ENCODE measurements around the gene CELF4. TPM values are rescaled to one million over a fixed set of nuclear protein-coding genes. Genes with fewer than 3 reads are reported as not detected.

Gene CELF4
- polyA plus RNA-seq, 1 donor (not counting 4 experiments of a cell fraction or from before 2014, with no cell fraction given) = not detected

DNA sequence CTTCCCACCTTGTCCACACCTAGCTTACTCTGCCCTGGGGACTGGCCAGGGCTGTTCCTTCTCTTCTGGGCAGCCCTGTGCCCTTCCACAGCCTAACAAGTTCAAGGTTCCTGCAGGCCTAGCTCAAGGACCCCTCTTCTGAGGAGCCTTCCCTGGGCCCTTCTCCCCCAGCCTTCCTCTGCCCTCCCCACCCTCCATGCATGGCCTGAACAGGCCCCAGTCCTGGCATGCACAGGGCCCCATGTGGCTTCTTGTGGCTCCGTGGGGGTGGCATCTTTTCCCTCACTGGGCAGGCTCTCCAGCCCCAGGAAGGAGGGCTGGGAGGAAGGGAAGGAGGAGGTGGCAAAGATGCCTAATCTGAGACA, 162.9 kb downstream of the CELF4 start:
- no peak overlapping the region for H3K9ac ChIP-seq (ENCODE audit: control insufficient read depth, extremely low read depth, insufficient read depth, low read length)
- no peak for FAIRE-seq
- dilution Hi-C loops (cut with MboI; ENCODE audit: extremely low pct_ligation_motif_present, low sequenced_read_pairs) = no loop called here

DNA sequence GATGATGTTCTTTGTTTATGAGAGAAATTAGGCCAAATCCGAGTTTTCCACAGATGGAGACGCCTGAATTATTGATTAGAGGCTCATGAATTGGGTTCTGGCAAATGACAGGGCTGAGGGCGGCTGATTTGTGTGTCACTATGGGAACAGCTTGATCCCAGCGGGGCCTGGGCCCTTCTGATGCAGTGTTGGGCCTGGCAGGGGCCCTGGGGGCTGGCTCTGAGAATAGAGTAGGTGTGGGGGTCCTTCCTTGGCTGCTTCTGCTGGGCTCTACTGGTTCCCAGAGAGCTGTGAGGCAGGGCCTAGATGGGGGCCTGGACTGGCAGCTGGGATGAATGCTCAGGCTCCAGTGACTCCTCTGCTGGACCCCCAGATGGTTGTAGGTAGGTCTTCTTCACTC, 164.8 kb downstream of the CELF4 start:
- H3K27me3 ChIP-seq (ENCODE audit: control insufficient read depth, extremely low read depth, insufficient read depth, low read length) = no peaks in the 10 kb centered on the region
- no peak overlapping the region for H3K4me2 ChIP-seq (ENCODE audit: control insufficient read depth, extremely low read depth, insufficient read depth, low read depth, low read length)
- H3K36me3 ChIP-seq (ENCODE audit: control insufficient read depth in 2 of 2, extremely low read depth in 1 of 2, insufficient read depth in 2 of 2, low read length in 2 of 2) = no peaks in the 10 kb centered on the region
- no peak for TF ChIP-seq EZH2 (IDR thresholded peaks at IDR 0.05; ENCODE audit: low read length)
- TF ChIP-seq, protein P1, sequence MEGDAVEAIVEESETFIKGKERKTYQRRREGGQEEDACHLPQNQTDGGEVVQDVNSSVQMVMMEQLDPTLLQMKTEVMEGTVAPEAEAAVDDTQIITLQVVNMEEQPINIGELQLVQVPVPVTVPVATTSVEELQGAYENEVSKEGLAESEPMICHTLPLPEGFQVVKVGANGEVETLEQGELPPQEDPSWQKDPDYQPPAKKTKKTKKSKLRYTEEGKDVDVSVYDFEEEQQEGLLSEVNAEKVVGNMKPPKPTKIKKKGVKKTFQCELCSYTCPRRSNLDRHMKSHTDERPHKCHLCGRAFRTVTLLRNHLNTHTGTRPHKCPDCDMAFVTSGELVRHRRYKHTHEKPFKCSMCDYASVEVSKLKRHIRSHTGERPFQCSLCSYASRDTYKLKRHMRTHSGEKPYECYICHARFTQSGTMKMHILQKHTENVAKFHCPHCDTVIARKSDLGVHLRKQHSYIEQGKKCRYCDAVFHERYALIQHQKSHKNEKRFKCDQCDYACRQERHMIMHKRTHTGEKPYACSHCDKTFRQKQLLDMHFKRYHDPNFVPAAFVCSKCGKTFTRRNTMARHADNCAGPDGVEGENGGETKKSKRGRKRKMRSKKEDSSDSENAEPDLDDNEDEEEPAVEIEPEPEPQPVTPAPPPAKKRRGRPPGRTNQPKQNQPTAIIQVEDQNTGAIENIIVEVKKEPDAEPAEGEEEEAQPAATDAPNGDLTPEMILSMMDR (optimal IDR thresholded peaks at IDR 0.05 in 1 of 3, IDR thresholded peaks at IDR 0.05 in 1 of 3, conservative IDR thresholded peaks at IDR 0.05 in 1 of 3; ENCODE audit: extremely low read depth in 1 of 3, insufficient read depth in 2 of 3, low read length in 3 of 3) = no peak
- H3K27ac ChIP-seq (ENCODE audit: control insufficient read depth, insufficient read depth, low read length) = no peak overlapping the region
- no peaks in the 10 kb centered on the region for H4K20me1 ChIP-seq (ENCODE audit: control insufficient read depth, extremely low read depth, insufficient read depth, low read length)
- no peaks in the 10 kb centered on the region for H3K9me1 ChIP-seq (ENCODE audit: control insufficient read depth, extremely low read depth, insufficient read depth, low read length)
- dilution Hi-C loops (cut with MboI; ENCODE audit: extremely low pct_ligation_motif_present, low sequenced_read_pairs) = no loop called here
- H3K4me3 ChIP-seq (ENCODE audit: control insufficient read depth in 2 of 3, extremely low read depth in 1 of 3, insufficient read depth in 2 of 3, low read depth in 1 of 3, low read length in 3 of 3) = no peak overlapping the region
- H2AFZ ChIP-seq (ENCODE audit: control insufficient read depth, low read length) = no peak overlapping the region
- DNase-seq (ENCODE audit: low read depth, low spot score) (no peak), FAIRE-seq (no peak)
- H3K4me1 ChIP-seq (ENCODE audit: control insufficient read depth, extremely low read depth, insufficient read depth, low read length) = peaks cover 10% of the 10 kb centered on the region
- no peaks in the 10 kb centered on the region for H3K9me3 ChIP-seq (ENCODE audit: control insufficient read depth, low read depth, low read length)
- H3K79me2 ChIP-seq (ENCODE audit: control insufficient read depth, insufficient read depth, low read length) = no peaks in the 10 kb centered on the region
- no peak overlapping the region for H3K9ac ChIP-seq (ENCODE audit: control insufficient read depth, extremely low read depth, insufficient read depth, low read length)

More for the DNA sequence above, 162.9 kb downstream of the CELF4 start:
- DNase-seq (ENCODE audit: low read depth, low spot score) = no peak
- Histone ChIP-seq H3K79me2 (ENCODE audit: control insufficient read depth, insufficient read depth, low read length) (no peaks in the 10 kb centered on the region), H3K27me3 (ENCODE audit: control insufficient read depth, extremely low read depth, insufficient read depth, low read length) (no peaks in the 10 kb centered on the region), H3K36me3 (ENCODE audit: control insufficient read depth in 2 of 2, extremely low read depth in 1 of 2, insufficient read depth in 2 of 2, low read length in 2 of 2) (no peaks in the 10 kb centered on the region), H3K4me3 (ENCODE audit: control insufficient read depth in 2 of 3, extremely low read depth in 1 of 3, insufficient read depth in 2 of 3, low read depth in 1 of 3, low read length in 3 of 3) (no peak overlapping the region), H3K27ac (ENCODE audit: control insufficient read depth, insufficient read depth, low read length) (no peak overlapping the region), H4K20me1 (ENCODE audit: control insufficient read depth, extremely low read depth, insufficient read depth, low read length) (no peaks in the 10 kb centered on the region), H3K4me1 (ENCODE audit: control insufficient read depth, extremely low read depth, insufficient read depth, low read length) (peaks cover 10% of the 10 kb centered on the region), H3K4me2 (ENCODE audit: control insufficient read depth, extremely low read depth, insufficient read depth, low read depth, low read length) (no peak overlapping the region), H2AFZ (ENCODE audit: control insufficient read depth, low read length) (no peak overlapping the region), H3K9me1 (ENCODE audit: control insufficient read depth, extremely low read depth, insufficient read depth, low read length) (no peaks in the 10 kb centered on the region), H3K9me3 (ENCODE audit: control insufficient read depth, low read depth, low read length) (no peaks in the 10 kb centered on the region)
- TF ChIP-seq, protein P1 (optimal IDR thresholded peaks at IDR 0.05 in 1 of 3, IDR thresholded peaks at IDR 0.05 in 1 of 3, conservative IDR thresholded peaks at IDR 0.05 in 1 of 3; ENCODE audit: extremely low read depth in 1 of 3, insufficient read depth in 2 of 3, low read length in 3 of 3) = no peak
- no peak for TF ChIP-seq EZH2 (IDR thresholded peaks at IDR 0.05; ENCODE audit: low read length)

Data from keratinocyte (primary cell).